GM23338 (cell line): ENCODE measurements around the gene OLFML1. TPM values are rescaled to one million over a fixed set of nuclear protein-coding genes. Genes with fewer than 3 reads are reported as not detected.

Source experiments
- ATAC-seq: fragments of 200-7000 bp; cut with Tn5 transposase; 3 replicates; pipeline ENCODE4 v1.9.1; 2020
- DNase-seq: peaks from one replicate; pipeline ENCODE4 v3.0.0-alpha.2; 2015; ENCODE audit warnings: low spot score
- H2AFZ ChIP-seq: fragments of 200-600 bp; sonication (generic); 2 replicates; pipeline ENCODE4 v1.8.0; 2016; ENCODE audit warnings: antibody characterized with exemption, mild to moderate bottlenecking, moderate library complexity
- H3F3A ChIP-seq: fragments of 200-600 bp; sonication (generic); replicated peaks from 2 replicates; pipeline ENCODE4 v1.8.0; 2017; ENCODE audit warnings: antibody characterized with exemption, mixed run types, low read depth
- H3K27ac ChIP-seq: fragments of 200-600 bp; sonication (generic); 2 replicates; pipeline ENCODE4 v1.6.1; 2016; ENCODE audit warnings: low read depth
- H3K27me3 ChIP-seq: fragments of 200-600 bp; sonication (generic); 2 replicates; pipeline ENCODE4 v1.8.0; 2016; ENCODE audit warnings: mild to moderate bottlenecking, mixed run types, moderate library complexity; ENCODE audit not compliant: insufficient read depth
- H3K36me3 ChIP-seq: fragments of 200-600 bp; sonication (generic); 2 replicates; pipeline ENCODE4 v1.8.0; 2016; ENCODE audit warnings: mild to moderate bottlenecking; ENCODE audit not compliant: insufficient read depth
- H3K4me1 ChIP-seq: fragments of 200-600 bp; sonication (generic); 2 replicates; pipeline ENCODE4 v1.8.0; 2016; ENCODE audit warnings: mild to moderate bottlenecking, moderate library complexity; ENCODE audit not compliant: insufficient read depth
- H3K4me2 ChIP-seq: fragments of 200-600 bp; sonication (generic); 2 replicates; pipeline ENCODE4 v1.7.1; 2017; ENCODE audit warnings: mixed run types
- H3K4me3 ChIP-seq: fragments of 200-600 bp; sonication (generic); 2 replicates; pipeline ENCODE4 v1.6.1; 2016; ENCODE audit warnings: mixed run types
- H3K79me2 ChIP-seq: fragments of 200-600 bp; sonication (generic); replicated peaks from 2 replicates; pipeline ENCODE4 v1.8.0; 2017; ENCODE audit warnings: mild to moderate bottlenecking; ENCODE audit not compliant: insufficient read depth
- H3K9me2 ChIP-seq: fragments of 200-600 bp; sonication (generic); 2 replicates; pipeline ENCODE4 v1.8.0; 2017; ENCODE audit not compliant: insufficient read depth
- H4K20me1 ChIP-seq: fragments of 200-600 bp; sonication (generic); replicated peaks from 2 replicates; pipeline ENCODE4 v1.8.0; 2017; ENCODE audit warnings: mild to moderate bottlenecking; ENCODE audit not compliant: insufficient read depth
- H3K27ac Mint-ChIP-seq: 2 replicates; pipeline ENCODE4 v1.8.0; 2020; ENCODE audit warnings: inconsistent platforms, mild to moderate bottlenecking, moderate library complexity, mixed read lengths
- H3K27me3 Mint-ChIP-seq: 3 replicates; pipeline ENCODE4 v1.8.0; 2022; ENCODE audit warnings: low read depth, mild to moderate bottlenecking, moderate library complexity, mixed read lengths, inconsistent platforms; ENCODE audit not compliant: insufficient read depth, poor library complexity
- H3K36me3 Mint-ChIP-seq: 3 replicates; pipeline ENCODE4 v1.8.0; 2021; ENCODE audit warnings: low read depth, mild to moderate bottlenecking, inconsistent platforms, moderate library complexity, mixed read lengths
- H3K4me1 Mint-ChIP-seq: 3 replicates; pipeline ENCODE4 v1.8.0; 2020; ENCODE audit warnings: mild to moderate bottlenecking, inconsistent platforms, mixed read lengths
- H3K4me3 Mint-ChIP-seq: 3 replicates; pipeline ENCODE4 v1.8.0; 2021; ENCODE audit warnings: moderate library complexity, mild to moderate bottlenecking, inconsistent platforms, mixed read lengths
- H3K9me3 Mint-ChIP-seq: 3 replicates; pipeline ENCODE4 v1.8.0; 2020; ENCODE audit warnings: moderate library complexity, mild to moderate bottlenecking, inconsistent platforms, mixed read lengths
- CREB1 ChIP-seq: fragments of 250-450 bp; sonication (Bioruptor Pico); IDR thresholded peaks from 2 replicates; pipeline ENCODE4 v1.5.0; 2020; ENCODE audit warnings: low read depth, mild to moderate bottlenecking, moderate library complexity
- EZH2 ChIP-seq: fragments of 200-600 bp; sonication (generic); IDR thresholded peaks from one replicate; pipeline ENCODE4 v1.8.0; 2017; ENCODE audit warnings: antibody characterized with exemption, mild to moderate bottlenecking, low read depth; ENCODE audit not compliant: unreplicated experiment
- REST ChIP-seq: IDR thresholded peaks from one replicate; pipeline ENCODE4 v1.6.1; 2018; ENCODE audit warnings: antibody characterized with exemption; ENCODE audit not compliant: unreplicated experiment
- ZNF114 ChIP-seq: fragments of 250-450 bp; sonication (Bioruptor Pico); IDR thresholded peaks from 2 replicates; pipeline ENCODE4 v1.5.0; 2020; ENCODE audit warnings: mild to moderate bottlenecking, moderate library complexity
- ZNF331 ChIP-seq: fragments of 250-450 bp; sonication (Bioruptor Pico); IDR thresholded peaks from 2 replicates; pipeline ENCODE4 v1.5.0; 2020; ENCODE audit warnings: low read depth, mild to moderate bottlenecking, moderate library complexity
- ZNF462 ChIP-seq: fragments of 250-450 bp; sonication (Bioruptor Pico); IDR thresholded peaks from 2 replicates; pipeline ENCODE4 v1.5.0; 2020; ENCODE audit warnings: mild to moderate bottlenecking, moderate library complexity
- polyA plus RNA-seq: library from polyadenylated mRNA; unstranded; fragments of >200 nt; fragmentation: Nextera tagmentation; extraction: Ambion mirVana; gene quantifications from 2 replicates; pipeline ENCODE4 v1.2.1, GENCODE V29; 2016
- total RNA-seq: library from RNA; depleted of rRNA; stranded (reverse); fragments of >200 nt; shearing (Covaris generic); gene quantifications from 2 replicates; pipeline ENCODE4 v1.2.3, GENCODE V29; 2014

The OLFML1 gene
- total and polyA plus RNA-seq, 2 experiments from 2014 or later, result 0.21 TPM; not detected in 1

GRCh38 chr11:7486098-7486780 is 933 bp downstream of the OLFML1 start:
- Mint-ChIP-seq H3K4me1 (peaks cover 29% of the 10 kb centered on the region), H3K27me3 (peaks cover 4% of the 10 kb centered on the region), H3K27ac (no peak overlapping the region), H3K9me3 (no peaks in the 10 kb centered on the region), H3K4me3 (no peak overlapping the region), H3K36me3 (no peaks in the 10 kb centered on the region)
- no peaks in the 10 kb centered on the region for H3K36me3 ChIP-seq
- peaks cover 12% of the 10 kb centered on the region for H3K4me1 ChIP-seq
- no peak for ATAC-seq
- H3K4me3 ChIP-seq, result no peak overlapping the region
- no peak overlapping the region for H3K27ac ChIP-seq
- H2AFZ ChIP-seq, result no peak overlapping the region
- no peak for TF ChIP-seq EZH2
- TF ChIP-seq REST, result no peak
- no peaks in the 10 kb centered on the region for H4K20me1 ChIP-seq
- no peak for DNase-seq
- H3K27me3 ChIP-seq, result no peaks in the 10 kb centered on the region
- no peaks in the 10 kb centered on the region for H3F3A ChIP-seq
- H3K79me2 ChIP-seq, result no peaks in the 10 kb centered on the region
- H3K9me2 ChIP-seq, result peaks cover 20% of the 10 kb centered on the region
- H3K4me2 ChIP-seq, result no peak overlapping the region

- no peak for DNase-seq
These were observed 1.5 kb downstream of the OLFML1 start for GRCh38 chr11:7486781-7487140.

More at GRCh38 chr11:7486781-7487140, 1.5 kb downstream of the OLFML1 start:
- Mint-ChIP-seq H3K4me1 (peaks cover 34% of the 10 kb centered on the region), H3K36me3 (no peaks in the 10 kb centered on the region), H3K27ac (no peak overlapping the region), H3K9me3 (no peaks in the 10 kb centered on the region), H3K4me3 (no peak overlapping the region), H3K27me3 (peaks cover 4% of the 10 kb centered on the region)
- TF ChIP-seq CREB1, result no peak
- no peak for TF ChIP-seq ZNF331
- TF ChIP-seq ZNF462 (CRISPR knock-in tag), result no peak
- TF ChIP-seq ZNF114 (CRISPR knock-in tag), result no peak
- TF ChIP-seq EZH2, result no peak
- TF ChIP-seq REST, result no peak
- Histone ChIP-seq H2AFZ (no peak overlapping the region), H3K36me3 (no peaks in the 10 kb centered on the region), H3K4me3 (no peak overlapping the region), H4K20me1 (no peaks in the 10 kb centered on the region), H3K4me2 (no peak overlapping the region), H3K4me1 (peaks cover 15% of the 10 kb centered on the region), H3F3A (no peaks in the 10 kb centered on the region), H3K9me2 (peaks cover 20% of the 10 kb centered on the region), H3K79me2 (no peaks in the 10 kb centered on the region), H3K27me3 (no peaks in the 10 kb centered on the region), H3K27ac (no peak overlapping the region)
- ATAC-seq, result no peak
